Heart right ventricle (tissue), 16 donors: Measurements from ENCODE around the gene CAPN9. TPM values are rescaled to one million over a fixed set of nuclear protein-coding genes. Genes with fewer than 3 reads are reported as not detected.
A peak's percentile ranks its signal among the peaks of the same experiment; 100 is the strongest.

ENCODE experiments used
- ATAC-seq, 8 donors: fragments of 200-7000 bp; cut with Tn5 transposase; one replicate each; pipeline ENCODE4 v1.9.1; 2020; ENCODE audit warnings: mild to moderate bottlenecking in 8 of 8, moderate library complexity in 8 of 8, moderate number of reproducible peaks in 1 of 8
- DNase-seq, 2 donors: peaks; one replicate each; pipeline ENCODE4 v3.0.0-alpha.2; 2020
- H3K27ac ChIP-seq, 10 donors: fragments of 200-600 bp; sonication (generic) in 2 of 10; one replicate each; pipeline versions ENCODE4 v1.5.0 to v1.8.0; 2020 to 2022; ENCODE audit warnings: mild to moderate bottlenecking in 3 of 10
- H3K27me3 ChIP-seq, 7 donors: fragments of 200-600 bp; one replicate each; pipeline ENCODE4 v1.8.0; 2021 to 2022; ENCODE audit warnings: mild to moderate bottlenecking in 2 of 7
- H3K36me3 ChIP-seq, 9 donors: fragments of 200-600 bp; sonication (generic) in 1 of 9; one replicate each; pipeline versions ENCODE4 v1.5.0 to v1.8.0; 2020 to 2022; ENCODE audit warnings: mild to moderate bottlenecking in 2 of 9
- H3K4me1 ChIP-seq, 9 donors: fragments of 200-600 bp; sonication (generic) in 1 of 9; one replicate each; pipeline versions ENCODE4 v1.5.0 to v1.8.0; 2020 to 2022; ENCODE audit warnings: mild to moderate bottlenecking in 4 of 9
- H3K4me3 ChIP-seq, 10 donors: fragments of 200-600 bp; sonication (generic) in 2 of 10; one replicate each; pipeline versions ENCODE4 v1.5.0 to v1.8.0; 2020 to 2022; ENCODE audit warnings: mild to moderate bottlenecking in 7 of 10, moderate library complexity in 2 of 10
- H3K9me3 ChIP-seq, 11 donors: fragments of 200-600 bp in 10 of 11; sonication (generic) in 2 of 11; one replicate each; pipeline versions ENCODE4 v1.5.0 to v1.8.0; 2013 to 2022; ENCODE audit warnings: mild to moderate bottlenecking in 2 of 11, control low read depth in 1 of 11, moderate library complexity in 1 of 11
- WGBS, 2 donors: extraction: QIAGEN DNeasy Blood & Tissue Kit; methylation state at CpG; one replicate each; pipeline ENCODE4 v1.1.7; 2013; ENCODE audit warnings: inconsistent platforms in 1 of 2; 5-methylcytosine and 5-hydroxymethylcytosine counted together
- intact Hi-C, 10 donors: fragments of 100-400 bp; cut with DNase I; formaldehyde crosslinking; loops; one replicate each; pipeline versions ENCODE4 v1.11.1 to v1.14.2; 2022
- polyA plus RNA-seq, 2 donors: library from polyadenylated mRNA; stranded (reverse); fragments of 200-250 nt; gene quantifications; one replicate each; pipeline ENCODE4 v1.2.3, GENCODE V29; 2013
- total RNA-seq, 10 donors: library from RNA; stranded (reverse); fragmentation: NEBNext Ultra II Directional in 3 of 10; extraction: Animal tissue kit (Norgen Biotek cat#: 25700) in 3 of 10; gene quantifications; one replicate each; pipeline versions ENCODE4 v1.2.1 to v1.2.4, GENCODE V29; 2021 to 2023
- TF ChIP-seq, protein P1 (sequence below), 9 donors: fragments of 200-600 bp; sonication (generic) in 2 of 9; IDR thresholded peaks; one replicate each; pipeline versions ENCODE4 v1.5.0 to v1.8.0; 2021 to 2022; ENCODE audit warnings: antibody characterized with exemption in 9 of 9, mild to moderate bottlenecking in 5 of 9, moderate library complexity in 1 of 9
- donor health status: Arrhythmogenic right ventricular cardiomyopathy.
- donor health status: ischemic (EF 13 %, LVEDD 7.1; RV severe dilation, severe dysfunction).
- donor health status: healthy with polysubstance abuse.
- donor health status: DM: no; HTN: yes; CAD: no.
- donor health status: DM: no; HTN: no; CAD: no.
- donor health status: ischemic (EF 25% LVEDD 6.9; RV normal size, moderate dysfunction).
- donor health status: ischemic (EF 25% LVEDD 5.7; RV mildly dilated, moderate dysfunction).
- donor health status: healthy.
- donor health status: DM: yes; HTN: yes; CAD: no.
- donor health status: Ischemic cardiomyopathy.
- donor health status: ischemic (EF 35%, LVEDD 5.7; RV mildly dilated, moderate dysfunction).
- donor health status: nonischemic (EF 11% LVEDD 7.7; RV severe dilation, severe dysfunction).
- donor health status: DM: yes; HTN: yes; CAD: no.
- donor health status: PGD.
- donor health status: ischemic (EF 29% LVEDD 5.4; RV normal size, mild dysfunction).
- donor health status: nonischemic (EF 23%, LVEDD 6.1; RV moderate dilation, normal function).

Gene CAPN9
- total and polyA plus RNA-seq, 12 donors, result 0.22 to 0.25 (median 0.24) TPM; not detected in 9

DNA sequence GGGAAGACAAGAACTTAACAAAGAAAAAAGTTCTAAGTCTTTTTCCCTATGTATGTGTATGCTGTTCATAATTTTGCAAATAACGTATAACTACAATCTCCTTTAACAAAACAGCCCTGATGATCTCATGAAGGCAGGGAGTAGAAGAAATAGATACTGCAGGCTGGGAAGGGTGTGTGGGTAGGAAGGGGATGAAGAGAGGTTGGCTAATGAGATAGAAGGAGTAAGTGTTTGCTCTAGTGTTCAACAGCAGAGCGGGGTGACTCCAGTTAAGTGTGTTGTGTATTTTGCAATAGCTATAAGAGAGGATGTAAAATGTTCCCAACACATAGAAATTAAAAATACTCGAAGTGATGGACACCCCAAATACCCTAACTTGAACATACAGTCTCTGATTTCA is 101.0 kb downstream of the CAPN9 start:
- Histone ChIP-seq H3K4me3 (no peak overlapping the region), H3K36me3 (peaks cover 0 to 40% (median 15%) of the 10 kb centered on the region in 9 donors), H3K27ac (peak overlapping the region in 5 of 10 donors; percentile 84 to 94 (median 91)), H3K27me3 (no peaks in the 10 kb centered on the region), H3K4me1 (peaks cover 28 to 63% (median 47%) of the 10 kb centered on the region in 9 donors), H3K9me3 (peaks cover 0 to 10% (median 0%) of the 10 kb centered on the region in 11 donors)
- TF ChIP-seq, protein P1, sequence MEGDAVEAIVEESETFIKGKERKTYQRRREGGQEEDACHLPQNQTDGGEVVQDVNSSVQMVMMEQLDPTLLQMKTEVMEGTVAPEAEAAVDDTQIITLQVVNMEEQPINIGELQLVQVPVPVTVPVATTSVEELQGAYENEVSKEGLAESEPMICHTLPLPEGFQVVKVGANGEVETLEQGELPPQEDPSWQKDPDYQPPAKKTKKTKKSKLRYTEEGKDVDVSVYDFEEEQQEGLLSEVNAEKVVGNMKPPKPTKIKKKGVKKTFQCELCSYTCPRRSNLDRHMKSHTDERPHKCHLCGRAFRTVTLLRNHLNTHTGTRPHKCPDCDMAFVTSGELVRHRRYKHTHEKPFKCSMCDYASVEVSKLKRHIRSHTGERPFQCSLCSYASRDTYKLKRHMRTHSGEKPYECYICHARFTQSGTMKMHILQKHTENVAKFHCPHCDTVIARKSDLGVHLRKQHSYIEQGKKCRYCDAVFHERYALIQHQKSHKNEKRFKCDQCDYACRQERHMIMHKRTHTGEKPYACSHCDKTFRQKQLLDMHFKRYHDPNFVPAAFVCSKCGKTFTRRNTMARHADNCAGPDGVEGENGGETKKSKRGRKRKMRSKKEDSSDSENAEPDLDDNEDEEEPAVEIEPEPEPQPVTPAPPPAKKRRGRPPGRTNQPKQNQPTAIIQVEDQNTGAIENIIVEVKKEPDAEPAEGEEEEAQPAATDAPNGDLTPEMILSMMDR (IDR thresholded peaks at IDR 0.05), result no peak
- 87 to 91% methylated on average over 3 of the region's 3 CpGs for whole genome bisulfite sequencing, 2 donors
- no peak for ATAC-seq
- intact Hi-C loops, result loop anchor here in 1 of 10 donors (2.0 kb wide), 1 partner anchor 15 kb away; no protein-coding TSS in a partner anchor
- no peak for DNase-seq

DNA sequence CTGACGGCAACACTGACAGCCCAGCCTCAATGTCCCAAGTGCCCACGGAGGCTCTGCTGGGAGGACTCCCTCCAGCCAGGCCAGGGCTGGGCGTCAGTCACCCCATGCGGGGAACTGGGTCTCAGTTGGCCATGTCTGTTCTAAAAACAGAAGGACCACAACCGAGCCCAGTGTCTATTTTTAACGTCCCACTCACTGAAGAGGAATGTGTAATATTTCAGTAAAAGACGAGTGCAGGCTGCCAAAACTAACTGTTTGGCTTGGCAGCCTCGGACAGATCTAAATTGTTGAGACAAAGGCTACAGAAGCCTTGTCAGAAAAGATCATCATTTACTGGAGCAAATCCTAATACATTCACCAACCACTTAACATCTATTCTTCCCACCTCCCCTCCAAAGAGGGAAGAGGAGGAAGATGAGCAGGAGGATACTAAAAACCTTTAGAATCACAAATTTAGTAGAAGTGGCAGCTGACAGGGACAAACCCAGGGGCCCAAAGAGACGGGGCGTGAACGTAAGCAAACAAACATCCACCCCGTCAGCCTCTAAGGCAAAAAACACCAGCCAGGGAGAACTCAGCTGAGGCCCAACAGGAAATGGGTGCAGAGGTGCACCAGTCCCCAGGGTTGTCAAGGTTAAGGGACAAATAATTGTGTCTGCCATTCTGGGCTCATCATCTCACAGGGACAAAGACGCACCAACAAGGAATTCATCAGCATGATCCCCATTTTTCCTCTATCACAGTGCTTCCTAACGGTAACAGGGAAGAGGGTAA is 102.5 kb downstream of the CAPN9 start:
- 13 to 23% methylated on average over 14 of the region's 14 CpGs for WGBS, 2 donors
- ATAC-seq (peak; percentile 89 to 96 (median 93)), DNase-seq (peak; percentile 57 to 88)
- TF ChIP-seq, protein P1 (IDR thresholded peaks at IDR 0.05), result no peak
- Histone ChIP-seq H3K27me3 (no peaks in the 10 kb centered on the region), H3K4me3 (peak overlapping the region in 1 of 10 donors; percentile 4), H3K27ac (peak overlapping the region; percentile 72 to 94 (median 83)), H3K9me3 (peaks cover 0 to 10% (median 0%) of the 10 kb centered on the region in 11 donors), H3K4me1 (peaks cover 28 to 72% (median 59%) of the 10 kb centered on the region in 9 donors), H3K36me3 (peaks cover 0 to 46% (median 10%) of the 10 kb centered on the region in 9 donors)
- intact Hi-C loops, result loop anchor here in 1 of 10 donors (2.0 kb wide), 1 partner anchor 13 kb away; no protein-coding TSS in a partner anchor

GRCh38 chr1:230850547-230850946 is 103.4 kb downstream of the CAPN9 start:
- 78 to 92% methylated on average over 8 of the region's 8 CpGs for WGBS, 2 donors

DNA sequence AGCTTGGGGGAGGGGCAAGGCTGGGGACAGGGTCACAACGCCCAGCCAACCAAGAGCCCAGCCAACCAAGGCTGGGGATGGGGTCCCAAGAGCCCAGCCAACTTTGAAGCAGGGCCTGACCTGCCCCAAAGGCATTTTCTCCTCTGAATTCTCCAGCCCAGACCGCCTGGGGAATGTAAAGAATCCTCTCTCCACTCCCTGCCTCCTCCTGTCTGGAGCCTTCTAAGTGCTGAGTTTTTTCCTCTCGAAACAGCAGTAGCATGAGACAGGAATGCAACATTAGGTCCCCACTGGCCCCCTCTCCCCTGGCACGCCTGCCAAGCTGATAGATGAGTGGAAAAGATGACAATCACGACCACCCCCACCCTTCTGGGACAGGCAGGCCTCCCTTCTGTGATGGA is 104.1 kb downstream of the CAPN9 start:
- intact Hi-C loops, result no loop called here
- Histone ChIP-seq H3K4me1 (peaks cover 28 to 76% (median 53%) of the 10 kb centered on the region in 9 donors), H3K27ac (peak overlapping the region in 6 of 10 donors; percentile 10 to 94 (median 87)), H3K27me3 (no peaks in the 10 kb centered on the region), H3K4me3 (no peak overlapping the region), H3K36me3 (peaks cover 0 to 49% (median 10%) of the 10 kb centered on the region in 9 donors), H3K9me3 (peaks cover 0 to 10% (median 0%) of the 10 kb centered on the region in 11 donors)
- no peak for ATAC-seq
- no peak for DNase-seq
- TF ChIP-seq, protein P1 (IDR thresholded peaks at IDR 0.05), result no peak
- 53 to 60% methylated on average over 5 of the region's 5 CpGs for WGBS, 2 donors

More at GRCh38 chr1:230850547-230850946, 103.4 kb downstream of the CAPN9 start:
- ATAC-seq (peak in 3 of 8 donors; percentile 2 to 11 (median 2)), DNase-seq (no peak)
- TF ChIP-seq, protein P1 (IDR thresholded peaks at IDR 0.05), result no peak
- Histone ChIP-seq H3K4me1 (peaks cover 28 to 69% (median 54%) of the 10 kb centered on the region in 9 donors), H3K27ac (peak overlapping the region; percentile 5 to 94 (median 83)), H3K36me3 (peaks cover 0 to 52% (median 10%) of the 10 kb centered on the region in 9 donors), H3K4me3 (no peak overlapping the region), H3K27me3 (no peaks in the 10 kb centered on the region), H3K9me3 (peaks cover 0 to 10% (median 0%) of the 10 kb centered on the region in 11 donors)
- intact Hi-C loops, result no loop called here

Other genes starting within 250 kb of the CAPN9 start
- 10 to 100 TPM; 20.1 to 36.5 (median 24.7) TPM for gene COG2, start 104.9 kb upstream of the CAPN9 start, total RNA-seq
- 10 to 100 TPM in 1 of 2 donors, 1 to 10 TPM in 1; 7.5 to 10.6 TPM for gene COG2, start 104.9 kb upstream of the CAPN9 start, polyA plus RNA-seq
- 10 to 100 TPM; 44.2 to 87.5 (median 63.3) TPM for gene AGT, start 33.3 kb upstream of the CAPN9 start, total RNA-seq
- gene AGT, start 33.3 kb upstream of the CAPN9 start, polyA plus RNA-seq, result 10 to 100 TPM; 52.6 to 94.7 TPM
- gene C1orf198, start 121.1 kb downstream of the CAPN9 start, total RNA-seq, result 10 to 100 TPM; 33.4 to 66.0 (median 46.0) TPM
- 10 to 100 TPM; 26.0 to 36.4 TPM for gene C1orf198, start 121.1 kb downstream of the CAPN9 start, polyA plus RNA-seq
- gene TTC13, start 231.5 kb downstream of the CAPN9 start, total RNA-seq, result 1 to 10 TPM; 4.3 to 9.5 (median 7.3) TPM
- 1 to 10 TPM; 5.8 to 9.2 TPM for gene TTC13, start 231.5 kb downstream of the CAPN9 start, polyA plus RNA-seq
- 10 to 100 TPM; 19.8 to 28.3 (median 26.0) TPM for gene ARV1, start 231.7 kb downstream of the CAPN9 start, total RNA-seq
- 10 to 100 TPM; 26.9 to 60.3 TPM for gene ARV1, start 231.7 kb downstream of the CAPN9 start, polyA plus RNA-seq